Neural progenitor cell (in vitro differentiated cells): ENCODE results near the gene IER5.

Experiments
- CTCF ChIP-seq: fragments of 200-600 bp; sonication (generic); IDR thresholded peaks from 2 replicates; pipeline ENCODE4 v1.5.1; 2017; ENCODE audit warnings: antibody characterized with exemption, mild to moderate bottlenecking
- EZH2 ChIP-seq: fragments of 200-600 bp; sonication (generic); IDR thresholded peaks from 2 replicates; pipeline ENCODE4 v1.6.1; 2017; ENCODE audit warnings: antibody characterized with exemption, mild to moderate bottlenecking, moderate library complexity
- EZH2phosphoT487 ChIP-seq: fragments of 200-600 bp; sonication (generic); IDR thresholded peaks from 2 replicates; pipeline ENCODE4 v1.6.1; 2017; ENCODE audit warnings: antibody characterized with exemption

- TF ChIP-seq CTCF (no peak), EZH2 (no peak), EZH2phosphoT487 (no peak)
Measured at GRCh38 chr1:181135815-181136737, 47.6 kb downstream of the IER5 start.
